SH-SY5Y (cell line): ENCODE measurements around the gene CEP57.

ENCODE experiments used
- GATA2 ChIP-seq: IDR thresholded peaks from 2 replicates; pipeline ENCODE4 v1.6.1; 2011; ENCODE audit warnings: mild to moderate bottlenecking, low read depth, low read length
- GATA3 ChIP-seq: IDR thresholded peaks from 2 replicates; pipeline ENCODE4 v1.6.1; 2011; ENCODE audit warnings: low read depth, mild to moderate bottlenecking, low read length, moderate library complexity

Gene CEP57

DNA sequence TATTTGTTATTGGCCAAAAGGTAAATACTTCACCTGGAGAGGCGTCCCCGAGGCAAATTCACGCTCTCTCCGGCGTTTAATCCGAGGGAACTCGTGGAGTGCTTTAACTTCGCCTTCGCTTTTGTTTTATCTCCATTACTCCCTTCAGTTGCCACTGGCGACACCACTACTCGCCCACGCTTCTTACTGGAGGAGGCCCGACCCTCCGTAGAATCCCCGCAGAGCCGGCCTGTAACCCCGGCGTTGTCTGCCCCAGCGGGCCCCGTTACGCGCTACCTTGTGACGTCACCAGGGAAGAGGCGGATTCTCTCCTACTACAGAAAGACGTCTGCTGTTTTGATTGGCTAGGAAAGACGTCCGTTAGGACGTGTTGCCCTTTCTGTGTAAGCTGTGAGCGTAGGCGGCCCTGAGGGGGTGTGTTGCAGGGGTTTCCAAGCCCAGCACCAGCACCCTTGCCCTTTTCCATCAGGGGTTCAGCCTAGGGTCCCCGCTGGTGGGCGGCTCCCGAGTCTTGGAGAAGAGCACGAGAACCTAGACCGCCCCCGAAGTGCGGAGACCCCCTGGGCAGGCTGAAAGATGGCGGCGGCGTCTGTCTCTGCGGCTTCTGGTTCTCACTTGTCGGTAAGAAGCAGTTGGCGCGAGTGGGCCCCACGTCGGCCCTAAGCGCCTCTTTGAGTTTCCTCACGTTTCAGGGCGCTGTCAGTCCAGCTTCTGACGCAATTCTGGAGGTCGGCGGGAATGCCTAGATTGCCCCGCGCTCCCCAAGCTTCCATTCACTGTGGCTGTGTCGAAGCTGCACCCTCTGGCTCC lies at the start of gene CEP57:
CEP57 (plus strand) TSS at position 376 of the 810 bp plus-strand sequence; CDS start at position 577, 201 bp downstream.
- TF ChIP-seq GATA3 (no peak), GATA2 (no peak)

GRCh38 chr11:95750101-95750500 lies 40.2 kb upstream of the CEP57 start:
- TF ChIP-seq GATA3, result no peak
- no peak for TF ChIP-seq GATA2

DNA sequence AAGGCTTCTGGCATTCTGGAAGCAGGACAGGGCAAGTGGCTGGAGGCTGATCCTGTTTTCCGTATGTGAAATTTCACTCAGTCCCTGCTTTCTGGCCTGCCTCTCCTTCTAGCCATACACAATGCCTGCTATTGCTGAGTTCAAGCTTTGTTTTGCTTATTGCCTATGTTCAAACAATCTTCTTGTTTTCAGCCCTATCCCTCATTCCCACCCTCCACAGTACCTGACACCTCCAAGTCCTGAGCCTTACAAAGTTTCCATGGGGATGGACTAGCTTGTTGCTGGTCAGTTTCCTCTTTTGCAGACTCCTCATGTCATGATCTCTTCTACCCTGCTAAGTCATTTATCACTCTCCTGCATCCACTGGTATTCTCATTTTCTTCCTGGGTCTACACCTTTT lies 38.8 kb upstream of the CEP57 start:
- TF ChIP-seq GATA2 (no peak), GATA3 (no peak)

- TF ChIP-seq GATA3 (no peak), GATA2 (no peak)
These were observed 29.4 kb upstream of the CEP57 start for GRCh38 chr11:95760941-95761340.

- no peak for TF ChIP-seq GATA2
- TF ChIP-seq GATA3, result no peak
These were observed 27.8 kb upstream of the CEP57 start for GRCh38 chr11:95762534-95762933.

- TF ChIP-seq GATA2, result no peak
These were observed 25.9 kb upstream of the CEP57 start for GRCh38 chr11:95764267-95764898.

DNA sequence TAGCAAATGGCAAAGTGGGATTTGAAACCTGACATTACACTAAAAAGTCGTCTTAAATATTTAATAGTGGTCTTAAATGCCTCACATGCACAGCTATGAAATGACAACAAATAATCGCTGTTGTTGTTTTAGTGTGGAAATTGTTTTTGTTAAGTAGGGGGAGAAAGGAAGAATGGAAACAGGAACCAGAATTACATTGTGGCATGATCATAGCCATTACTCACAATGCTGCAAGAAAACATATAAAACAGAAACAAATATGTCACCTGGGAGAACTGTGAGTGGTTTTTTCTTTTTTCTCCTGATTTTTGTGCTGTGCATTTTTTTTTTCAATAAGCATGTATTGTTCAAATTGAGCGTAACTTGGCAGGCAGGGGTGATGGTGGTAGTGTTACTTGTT lies 23.6 kb upstream of the CEP57 start:
- no peak for TF ChIP-seq GATA2

DNA sequence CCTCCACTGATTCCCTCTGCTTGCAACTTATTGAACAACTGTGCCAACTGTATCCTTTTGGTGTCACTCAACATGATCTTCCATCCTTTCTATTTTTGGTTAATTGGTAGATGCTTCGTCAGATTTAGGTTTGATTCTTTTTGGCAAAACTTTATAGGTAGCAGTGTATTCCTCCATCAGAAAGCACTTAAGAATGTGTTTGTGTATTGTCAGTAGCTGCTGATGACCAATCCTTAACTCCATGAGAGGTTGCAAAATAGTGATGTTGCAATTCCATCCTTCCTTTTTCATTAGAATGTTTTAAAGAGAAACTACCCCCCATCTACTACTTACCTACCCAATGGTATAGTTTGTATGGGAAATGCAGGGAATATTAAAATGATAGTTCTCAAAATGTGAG lies 22.8 kb upstream of the CEP57 start:
- no peak for TF ChIP-seq GATA2
- TF ChIP-seq GATA3, result no peak

DNA sequence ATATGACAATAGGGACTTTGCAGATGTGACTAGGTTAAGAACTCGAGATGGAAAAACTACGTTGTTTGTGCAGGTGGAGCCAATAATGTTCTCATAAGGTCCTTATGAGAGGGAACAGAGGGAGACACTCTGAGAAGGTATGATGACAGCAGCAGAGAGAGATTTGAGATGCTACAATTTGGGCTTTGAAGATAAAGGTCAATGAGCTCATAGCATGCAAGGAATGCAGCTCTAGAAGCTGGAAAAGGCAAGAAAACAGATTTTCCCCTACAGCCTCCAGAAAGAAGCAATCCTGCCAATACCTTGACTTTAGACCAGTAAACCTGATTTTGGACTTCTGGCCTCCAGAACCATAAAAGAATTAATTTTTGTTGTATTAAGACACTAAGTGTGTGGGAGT lies 21.8 kb upstream of the CEP57 start:
- TF ChIP-seq GATA3 (no peak), GATA2 (no peak)

DNA sequence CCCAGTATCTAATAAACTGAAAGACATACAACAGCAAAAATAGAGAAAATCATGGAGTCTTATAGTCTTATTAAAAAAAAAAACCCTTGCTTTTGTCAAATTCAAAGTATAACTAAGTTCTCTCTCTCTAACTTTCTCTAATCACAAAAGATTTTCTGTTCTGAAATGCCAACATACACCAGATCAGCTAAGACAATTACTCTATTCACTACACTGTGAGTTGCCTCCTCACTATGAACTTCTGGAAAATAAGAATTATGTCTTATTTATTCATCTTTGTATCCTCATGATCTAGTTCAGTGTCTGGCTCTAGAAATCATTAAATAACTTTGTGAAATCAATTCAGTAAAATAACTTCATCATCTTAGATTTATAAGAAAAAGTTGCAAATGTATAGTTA lies 13.4 kb upstream of the CEP57 start:
- TF ChIP-seq GATA2 (no peak), GATA3 (no peak)

DNA sequence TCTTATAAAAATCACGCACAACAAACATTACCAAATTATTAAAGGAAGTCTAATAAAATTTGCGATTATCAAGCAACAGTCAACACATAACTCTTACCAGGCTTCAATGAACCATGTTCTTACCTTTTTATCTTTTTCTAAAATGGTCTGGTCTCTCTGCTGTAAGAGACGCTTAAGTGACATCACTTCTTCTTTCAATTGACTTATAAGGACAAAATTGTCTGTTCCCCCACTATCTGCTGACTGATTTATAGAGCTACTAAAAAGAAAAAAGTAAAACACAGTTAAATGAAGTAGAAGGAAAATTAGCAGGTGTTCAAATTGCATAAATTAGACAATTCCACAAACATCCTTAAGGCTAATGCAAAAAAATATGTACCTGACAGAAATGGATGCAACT lies 11.6 kb upstream of the CEP57 start:
- no peak for TF ChIP-seq GATA2
- no peak for TF ChIP-seq GATA3

DNA sequence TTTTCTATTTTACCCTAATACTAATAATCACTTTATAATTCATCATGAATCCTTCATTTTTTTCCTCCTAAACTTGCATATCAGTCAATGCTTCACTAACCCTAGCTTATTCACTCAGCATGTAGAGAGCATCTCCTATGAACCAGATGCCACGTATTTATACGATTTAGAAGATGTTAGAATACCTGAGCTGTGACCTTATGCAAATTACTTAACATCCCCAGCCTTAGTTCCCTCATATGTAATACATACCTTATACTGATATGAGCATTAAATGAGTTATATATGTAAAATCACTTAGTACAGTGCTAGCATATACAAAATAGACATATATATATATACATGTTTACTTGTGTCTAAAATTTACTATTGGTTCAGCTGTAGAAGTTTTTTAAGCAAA lies 9.8 kb upstream of the CEP57 start:
- TF ChIP-seq GATA3 (no peak), GATA2 (no peak)

- TF ChIP-seq GATA2 (no peak), GATA3 (no peak)
These were observed 1.3 kb upstream of the CEP57 start for GRCh38 chr11:95788921-95789505.

DNA sequence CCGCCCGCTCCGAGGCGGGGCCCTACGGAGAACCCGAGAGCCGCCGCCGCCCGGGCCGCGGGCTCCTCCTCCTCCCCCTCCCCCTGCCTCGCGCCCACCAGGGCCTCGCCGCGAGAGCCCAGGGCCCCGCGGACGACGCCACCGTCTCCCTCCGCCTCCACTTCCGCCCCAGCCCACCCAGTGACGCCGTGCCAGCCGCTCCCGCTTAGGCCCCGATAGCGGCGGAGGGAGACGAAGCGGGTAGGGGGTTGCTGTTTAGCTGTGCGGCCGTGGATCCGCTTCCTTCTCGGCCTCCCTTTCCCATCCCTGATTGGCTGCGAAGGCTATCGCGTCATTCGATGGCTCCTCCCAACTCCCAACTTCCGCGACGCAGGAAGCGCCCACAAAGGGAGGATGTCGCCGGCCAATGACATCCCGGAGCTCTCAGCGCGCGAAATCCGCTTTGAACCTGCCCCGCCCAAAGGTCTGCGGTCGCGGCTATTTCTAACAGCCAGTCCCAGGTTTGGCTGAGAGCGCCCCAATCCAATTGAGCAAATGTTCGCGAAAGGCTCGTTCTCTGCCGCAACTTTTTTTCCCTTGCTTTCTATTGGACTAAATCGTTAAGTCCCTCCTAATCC lies 684 bp upstream of the CEP57 start, which contains the start of gene FAM76B:
FAM76B (minus strand) TSS at position 277 of the 617 bp plus-strand sequence. CDS start 304 bp downstream, outside the sequence.
- no peak for TF ChIP-seq GATA3
